Measurements from ENCODE around the gene STX12.
A peak's percentile ranks its signal among the peaks of the same experiment; 100 is the strongest.

The STX12 gene

DNA sequence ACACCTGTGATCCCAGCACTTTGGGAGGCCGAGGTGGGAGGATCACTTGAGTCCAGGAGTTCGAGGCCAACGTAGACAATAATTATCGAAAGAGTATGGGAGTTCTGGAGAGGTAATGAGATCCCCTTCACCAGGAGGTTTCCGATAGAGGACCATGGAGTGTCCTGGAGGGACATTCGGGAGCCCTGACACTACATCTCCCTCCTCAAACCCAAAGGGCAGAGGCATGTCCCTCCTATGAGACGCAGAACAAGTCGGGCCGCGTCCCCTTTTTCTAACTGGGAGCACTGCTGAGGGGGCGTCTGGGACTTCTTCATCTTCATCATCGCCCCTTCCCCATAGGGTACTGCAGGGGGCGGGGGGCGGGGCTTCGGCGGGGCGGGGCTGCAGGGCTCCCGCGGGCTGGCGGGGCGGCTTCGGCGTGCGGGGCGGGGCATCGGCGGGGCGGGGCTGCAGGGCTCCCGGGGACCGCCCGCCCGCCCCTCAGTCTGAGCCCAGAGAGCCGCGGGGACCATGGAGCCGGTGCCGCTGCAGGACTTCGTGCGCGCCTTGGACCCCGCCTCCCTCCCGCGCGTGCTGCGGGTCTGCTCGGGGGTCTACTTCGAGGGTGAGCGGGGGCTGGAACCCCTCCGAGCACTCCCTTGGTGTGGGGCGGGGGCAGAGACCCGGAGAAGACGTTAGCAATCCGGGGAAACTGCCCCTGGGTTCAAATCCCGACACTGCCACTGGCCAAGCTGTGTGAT is 99.2 kb downstream of the STX12 start, which contains the start of gene THEMIS2:
TSS of gene THEMIS2 (plus strand) at position 486 of the 743 bp plus-strand sequence. CDS start at position 514, 28 bp downstream.
- DNase-seq, result peak; percentile 85

DNA sequence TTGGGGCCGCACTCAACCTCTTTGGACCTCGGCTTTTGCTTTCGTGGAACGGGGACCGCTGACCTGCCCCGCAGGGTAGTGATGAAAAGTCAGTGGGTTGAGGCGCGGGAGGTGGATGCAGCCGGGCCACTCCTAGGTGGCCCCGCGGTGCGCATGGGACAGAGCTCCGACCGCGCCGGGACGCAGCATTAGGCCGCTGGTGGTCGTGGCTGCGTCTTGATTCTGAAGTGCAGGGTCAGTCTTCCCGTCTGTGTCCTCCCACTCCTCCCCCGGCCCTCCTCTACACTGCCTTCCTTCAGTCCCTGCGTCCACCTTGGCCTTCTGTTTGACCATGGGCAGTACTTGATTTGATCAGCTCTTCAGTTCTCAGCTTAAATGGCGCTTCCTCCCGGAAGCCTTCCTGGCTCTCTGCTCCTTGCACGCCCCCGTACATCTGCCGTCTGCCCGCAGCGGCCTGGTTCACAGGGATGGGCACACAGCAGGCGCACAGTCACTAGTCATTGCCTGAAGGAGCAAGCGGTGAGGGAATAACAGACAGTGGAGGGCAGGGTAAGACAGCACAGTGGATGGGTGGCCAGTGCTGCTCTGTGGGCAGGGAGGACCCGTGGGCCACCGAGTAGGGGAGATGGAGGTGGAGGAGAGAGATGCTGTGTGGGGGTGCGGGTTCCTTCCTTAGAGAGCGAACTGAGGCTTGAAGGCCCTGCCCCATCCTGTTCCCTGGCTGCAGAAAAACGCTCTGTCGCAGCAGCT is 100.0 kb downstream of the STX12 start:
- DNase-seq, result peak; percentile 33

- no peak for DNase-seq
These were observed 100.8 kb downstream of the STX12 start for GRCh38 chr1:27873671-27874384.
